ENCODE results near the gene TULP4.
"Not testable (repeated sequence)": the region's sequence is repeated elsewhere in the genome, so short reads cannot be mapped to it uniquely, and the experiment has no call there.

Gene TULP4

DNA sequence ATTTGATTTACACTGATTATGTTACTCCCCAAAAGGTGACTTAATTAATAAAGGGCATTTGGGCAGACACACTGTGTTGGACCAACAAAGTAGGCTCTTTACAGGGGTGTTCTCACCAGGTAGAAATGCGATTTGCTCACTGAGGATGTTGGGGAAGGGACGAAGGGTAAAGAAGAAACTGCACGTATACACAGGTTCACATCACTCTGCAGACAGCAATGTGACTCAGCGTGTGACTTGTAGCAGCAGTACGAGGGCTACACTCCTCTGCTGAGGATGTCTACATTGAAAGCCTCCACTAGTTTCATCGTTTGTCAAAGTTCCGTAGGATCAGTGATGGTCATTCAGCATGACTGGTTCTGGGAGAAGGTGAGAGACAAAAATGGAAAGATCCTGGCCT lies 194.9 kb downstream of the TULP4 start:
- no peak for DNase-seq

DNA sequence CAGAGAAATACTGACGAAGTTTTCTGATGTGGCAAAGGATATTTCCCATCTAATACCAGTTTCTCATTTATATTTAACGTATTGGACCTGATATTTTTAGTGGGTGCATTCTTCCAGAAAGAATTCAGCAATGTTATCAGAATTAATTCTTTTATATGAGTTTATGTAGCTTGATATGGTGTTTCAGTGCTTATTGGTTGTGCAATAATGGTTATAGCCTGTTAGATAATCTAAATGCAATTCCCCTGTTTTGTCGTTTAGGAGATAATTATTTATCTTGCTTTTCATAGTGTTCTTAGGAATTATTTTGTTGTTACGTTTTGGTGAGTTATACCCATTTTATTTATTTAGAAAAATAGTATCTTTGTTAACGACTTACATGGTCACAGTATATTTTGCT lies 196.2 kb downstream of the TULP4 start:
- no peak for DNase-seq

DNA sequence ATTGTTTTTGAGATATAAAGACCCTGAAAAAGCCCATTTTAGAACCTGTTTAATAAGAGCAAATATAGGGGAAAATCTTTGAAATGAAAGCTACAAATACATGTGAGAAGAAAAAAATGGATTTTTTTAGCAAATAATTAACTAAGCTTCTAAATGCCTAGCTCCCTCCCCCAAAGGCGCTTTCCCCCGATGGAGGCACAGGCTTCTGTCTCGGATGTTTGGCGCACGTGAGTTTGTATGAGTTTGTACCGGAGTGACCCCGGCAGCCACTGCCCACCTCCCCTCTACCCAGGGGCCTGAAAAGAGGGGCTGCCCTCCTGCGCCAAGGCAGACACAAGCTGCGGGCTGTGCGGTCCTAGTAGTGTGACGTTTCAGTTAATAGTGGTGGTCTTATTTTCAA lies 197.2 kb downstream of the TULP4 start:
- DNase-seq = no peak

GRCh38 chr6:158512809-158513208 lies 200.5 kb downstream of the TULP4 start:
- DNase-seq = no peak

DNA sequence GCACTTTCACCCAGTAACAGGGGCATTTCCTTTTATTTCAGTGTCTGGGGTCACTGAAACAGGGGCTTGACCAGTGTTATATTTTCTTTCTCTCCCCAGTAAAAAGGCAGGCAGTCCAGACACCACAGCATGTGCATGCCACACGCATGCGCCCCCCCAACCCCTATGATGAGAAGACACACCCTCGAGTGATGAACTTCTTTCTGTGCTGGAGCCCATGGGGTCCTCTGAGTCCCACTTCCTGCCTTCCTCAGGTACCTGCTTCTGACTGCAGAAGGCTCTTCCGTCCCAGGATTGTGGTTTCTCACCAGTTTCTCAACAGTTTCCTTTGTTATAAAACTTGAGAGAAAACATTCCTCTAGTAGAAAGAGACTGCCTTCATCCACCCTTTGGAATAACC lies 201.9 kb downstream of the TULP4 start:
- DNase-seq = no peak

GRCh38 chr6:158514991-158515390 lies 202.7 kb downstream of the TULP4 start:
- no peak for DNase-seq

DNA sequence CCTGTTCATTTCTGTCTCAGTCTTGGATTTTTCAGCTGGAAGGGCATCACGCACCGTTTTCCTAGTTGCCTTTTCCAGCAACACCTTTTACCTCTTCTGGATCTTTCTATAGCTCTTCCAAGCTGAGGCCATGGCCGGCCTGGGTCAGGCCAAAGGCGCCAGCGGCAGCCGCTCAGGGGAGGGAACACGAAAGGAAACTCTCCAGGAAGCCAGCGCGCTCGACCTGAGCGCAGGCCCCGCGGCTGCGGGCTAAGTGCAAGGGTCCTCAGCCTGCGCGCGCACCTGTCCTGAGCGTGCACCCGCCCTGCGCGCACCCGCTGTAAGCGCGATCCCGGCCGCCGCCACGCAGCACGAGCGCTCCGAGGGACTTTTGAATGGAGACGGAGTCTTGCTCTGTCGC lies 203.8 kb downstream of the TULP4 start:
- no peak for DNase-seq

- DNase-seq = no peak
These were observed 204.8 kb downstream of the TULP4 start for GRCh38 chr6:158517038-158517437.

- DNase-seq = no peak
These were observed 205.3 kb downstream of the TULP4 start for GRCh38 chr6:158517581-158517980.

DNA sequence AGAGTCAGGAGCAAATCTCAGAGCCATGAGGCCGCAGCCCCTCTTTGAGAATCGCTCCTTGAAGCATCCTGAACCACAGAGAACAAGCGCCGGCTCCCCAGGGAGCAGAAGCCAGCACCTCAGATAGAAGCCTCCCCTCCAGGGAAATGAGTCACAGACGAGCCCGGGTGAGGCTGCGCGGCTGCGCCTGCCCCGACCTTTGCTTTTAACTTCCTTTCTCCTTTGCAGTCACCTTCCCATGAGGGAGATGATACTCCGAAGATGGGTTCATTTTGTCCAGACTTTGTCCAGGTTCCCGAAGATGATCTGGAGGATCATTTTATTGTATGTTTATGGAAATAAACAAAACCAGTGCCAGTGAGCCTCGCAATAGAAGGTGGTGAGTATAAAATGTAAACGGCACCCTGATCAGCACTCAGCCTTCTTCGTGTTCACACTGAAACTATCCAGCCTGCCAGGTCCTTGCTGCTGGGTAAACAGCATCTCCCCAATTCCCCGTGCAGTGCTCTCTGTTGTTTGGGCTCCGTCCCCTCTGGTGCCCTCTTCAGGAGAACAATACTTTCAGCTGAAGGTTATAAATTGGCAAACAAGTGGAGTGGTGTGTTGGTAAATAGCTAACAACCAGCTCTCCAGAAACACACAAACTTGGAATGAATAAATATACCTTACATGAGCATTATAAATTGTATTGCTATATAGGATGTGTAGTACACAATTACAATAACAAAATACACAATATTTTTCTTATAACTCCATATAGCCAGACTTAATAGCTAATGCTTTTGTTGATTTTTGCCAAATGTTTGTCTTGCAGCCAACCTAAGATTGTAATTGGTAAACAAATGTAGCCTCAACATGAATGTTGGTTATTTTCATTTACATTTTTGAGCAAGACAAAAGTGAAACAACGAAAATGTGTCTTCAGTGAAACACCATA lies 206.2 kb downstream of the TULP4 start:
- DNase-seq = peak; percentile 67

DNA sequence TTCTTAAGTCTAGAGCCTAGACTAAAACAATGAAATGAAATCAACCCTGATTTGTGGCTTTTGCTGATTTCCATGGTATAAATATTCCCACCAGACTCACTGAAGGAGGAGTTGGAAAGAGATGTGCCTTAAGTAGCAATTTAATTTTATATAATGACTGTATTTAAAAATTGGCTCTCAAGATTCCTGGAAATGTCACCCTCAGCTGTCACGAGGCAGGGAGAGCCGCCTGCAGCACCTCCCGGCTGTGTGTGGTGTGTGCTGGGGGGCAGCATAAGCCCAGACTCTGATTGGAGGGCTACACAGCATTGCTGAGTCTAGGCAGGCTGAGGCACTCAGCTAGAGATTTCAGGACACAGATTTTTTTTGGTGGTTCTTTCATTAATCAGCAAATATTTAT lies 207.0 kb downstream of the TULP4 start:
- DNase-seq = no peak

- DNase-seq = no peak
These were observed 207.5 kb downstream of the TULP4 start for GRCh38 chr6:158519761-158520160.

DNA sequence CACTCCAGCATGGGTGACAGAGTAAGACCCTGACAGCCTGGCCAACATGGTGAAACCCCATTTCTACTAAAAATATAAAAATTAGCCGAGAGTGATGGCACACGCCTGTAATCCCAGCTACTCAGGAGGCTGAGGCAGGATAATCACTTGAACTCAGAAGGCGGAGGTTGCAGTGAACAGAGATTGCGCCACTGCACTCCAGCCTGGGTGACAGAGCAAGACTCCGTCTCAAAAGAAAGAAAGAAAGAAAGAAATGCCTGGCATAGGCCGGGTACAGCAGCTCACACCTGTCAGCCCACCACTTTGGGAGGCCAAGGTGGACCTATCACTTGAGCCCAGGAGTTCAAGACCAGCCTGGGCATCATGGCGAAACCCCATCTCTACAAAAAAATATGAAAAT lies 208.7 kb downstream of the TULP4 start:
- not testable (repeated sequence) for DNase-seq

DNA sequence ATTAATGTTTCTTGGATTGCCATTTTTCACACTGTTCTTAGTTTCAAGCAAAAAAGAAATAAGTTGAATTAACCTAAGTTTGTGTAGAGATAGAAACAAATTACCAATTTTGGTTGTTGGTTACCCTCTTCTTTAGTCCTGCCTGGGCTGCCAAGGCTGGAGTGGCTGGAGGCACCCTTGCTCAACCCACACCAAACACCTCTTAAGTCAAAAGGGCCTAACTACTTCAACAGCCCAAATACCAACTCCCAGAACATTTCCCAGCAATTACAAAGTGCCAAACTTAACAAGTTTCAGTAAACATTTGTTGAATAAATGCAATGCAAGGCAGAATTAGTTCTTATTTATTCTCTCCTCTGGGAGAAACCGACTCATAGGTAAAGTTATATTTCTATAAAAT lies 209.5 kb downstream of the TULP4 start:
- no peak for DNase-seq

- DNase-seq = no peak
These were observed 210.4 kb downstream of the TULP4 start for GRCh38 chr6:158522616-158523015.

DNA sequence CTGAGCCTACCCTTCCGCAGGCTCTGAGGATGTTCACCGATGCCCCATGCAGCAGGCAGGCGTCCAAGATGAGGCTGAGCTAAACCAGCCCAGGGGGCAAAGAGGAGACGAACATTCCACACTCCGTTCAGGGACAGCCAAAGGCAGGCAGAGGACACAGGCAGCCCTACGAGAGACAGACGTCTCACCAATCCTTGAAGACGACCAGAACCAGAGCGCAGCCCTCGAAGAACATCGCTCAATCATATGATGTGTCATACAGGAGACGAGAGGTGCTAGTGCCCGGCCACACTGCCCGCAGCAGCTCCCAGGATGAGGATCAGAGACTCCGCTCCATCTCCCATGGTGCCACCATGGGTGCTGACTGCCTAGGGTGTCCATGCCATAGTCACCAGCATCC lies 212.0 kb downstream of the TULP4 start:
- DNase-seq = no peak

DNA sequence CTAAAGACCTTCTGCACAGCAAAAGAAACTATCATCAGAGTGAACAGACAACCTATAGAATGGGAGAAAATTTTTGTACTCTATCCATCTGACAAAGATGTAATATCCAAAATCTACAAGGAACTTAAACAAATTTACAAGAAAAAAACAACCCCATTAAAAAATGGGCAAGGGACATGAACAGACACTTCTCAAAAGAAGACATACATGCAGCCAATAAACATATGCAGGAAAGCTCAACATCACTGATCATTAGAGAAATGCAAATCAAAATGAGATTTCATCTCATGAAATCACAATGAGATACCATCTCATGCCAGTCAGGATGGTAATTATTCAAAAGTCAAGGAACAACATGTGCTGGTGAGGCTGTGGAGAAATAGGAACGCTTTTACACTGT lies 215.6 kb downstream of the TULP4 start:
- DNase-seq = not testable (repeated sequence)

DNA sequence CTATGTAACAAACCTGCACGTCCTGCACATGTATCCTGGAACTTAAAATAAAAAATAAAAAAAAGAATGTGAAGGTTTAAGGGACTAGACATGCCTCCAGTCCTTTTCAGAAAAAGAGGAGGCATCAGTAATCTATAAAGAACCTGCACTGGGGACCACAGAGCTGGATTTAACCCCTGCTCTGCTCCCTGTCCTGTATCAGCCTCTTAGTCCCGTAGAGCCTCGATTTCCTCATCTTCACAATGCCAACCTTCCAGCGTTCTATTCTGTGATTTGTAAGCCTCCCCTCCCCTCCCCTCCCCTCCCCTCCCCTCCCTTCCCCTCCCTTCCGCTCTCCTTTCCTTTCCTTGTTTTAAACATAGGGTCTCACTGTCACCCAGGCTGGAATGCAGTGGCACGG lies 216.6 kb downstream of the TULP4 start:
- no peak for DNase-seq

- no peak for DNase-seq
These were observed 217.4 kb downstream of the TULP4 start for GRCh38 chr6:158529629-158530028.

DNA sequence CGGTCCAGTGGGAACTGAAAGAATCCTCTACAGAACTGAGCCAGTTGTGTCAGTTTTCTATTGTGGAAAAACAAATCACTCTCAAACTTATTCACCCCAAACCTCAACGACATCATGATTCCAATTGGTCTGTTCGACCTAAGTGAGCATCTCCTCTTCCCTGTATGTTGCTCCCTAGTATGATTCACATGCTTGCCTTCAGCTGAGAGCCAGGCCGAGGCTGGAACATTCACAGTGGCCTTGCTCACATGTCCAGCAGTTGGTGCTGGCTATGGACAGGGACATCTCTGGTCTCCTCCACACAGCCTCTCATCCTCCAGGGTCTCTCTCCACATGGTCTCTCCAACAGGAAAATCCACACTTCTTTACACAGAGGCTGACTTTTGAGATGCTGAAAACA lies 219.3 kb downstream of the TULP4 start:
- DNase-seq = no peak

- DNase-seq = no peak
These were observed 219.7 kb downstream of the TULP4 start for GRCh38 chr6:158531970-158532369.

DNA sequence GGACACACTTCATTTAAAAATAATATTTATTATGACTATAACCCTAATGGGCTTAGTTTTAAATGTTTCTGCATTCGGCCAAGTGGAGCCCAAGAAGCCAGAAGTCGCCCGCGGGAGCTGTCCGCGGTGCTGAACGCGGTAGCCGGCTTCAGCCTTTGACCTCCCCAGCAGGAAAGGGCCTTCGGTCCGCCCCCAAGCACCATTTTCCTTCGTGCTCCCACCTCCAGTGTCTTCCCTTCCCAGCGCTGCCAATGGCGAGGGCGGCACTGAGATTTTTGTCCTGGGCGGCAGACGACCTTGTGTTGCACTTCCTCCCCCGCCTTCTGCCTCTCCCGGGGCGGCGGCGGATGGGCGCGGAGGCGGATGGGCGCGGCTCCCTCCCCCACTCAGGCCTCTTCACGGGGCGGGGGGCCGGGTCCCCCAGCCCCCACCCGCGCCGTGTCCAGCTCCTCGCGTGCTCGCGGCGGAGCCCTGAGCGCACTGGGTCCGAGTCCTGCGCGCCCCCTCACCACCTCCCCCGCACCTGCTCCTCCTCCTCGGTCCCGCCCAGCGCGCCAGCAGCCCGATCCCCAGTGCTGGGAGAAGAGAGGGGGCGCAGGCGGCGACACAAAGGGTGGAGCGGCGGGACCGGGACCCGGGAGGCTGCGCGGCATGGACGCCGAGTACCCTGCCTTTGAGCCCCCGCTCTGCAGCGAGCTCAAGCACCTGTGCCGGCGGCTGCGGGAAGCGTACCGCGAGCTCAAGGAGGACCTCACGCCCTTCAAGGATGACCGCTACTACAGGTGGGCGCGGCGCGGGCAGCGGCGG lies 224.0 kb downstream of the TULP4 start:
- peak; percentile 56 for DNase-seq

DNA sequence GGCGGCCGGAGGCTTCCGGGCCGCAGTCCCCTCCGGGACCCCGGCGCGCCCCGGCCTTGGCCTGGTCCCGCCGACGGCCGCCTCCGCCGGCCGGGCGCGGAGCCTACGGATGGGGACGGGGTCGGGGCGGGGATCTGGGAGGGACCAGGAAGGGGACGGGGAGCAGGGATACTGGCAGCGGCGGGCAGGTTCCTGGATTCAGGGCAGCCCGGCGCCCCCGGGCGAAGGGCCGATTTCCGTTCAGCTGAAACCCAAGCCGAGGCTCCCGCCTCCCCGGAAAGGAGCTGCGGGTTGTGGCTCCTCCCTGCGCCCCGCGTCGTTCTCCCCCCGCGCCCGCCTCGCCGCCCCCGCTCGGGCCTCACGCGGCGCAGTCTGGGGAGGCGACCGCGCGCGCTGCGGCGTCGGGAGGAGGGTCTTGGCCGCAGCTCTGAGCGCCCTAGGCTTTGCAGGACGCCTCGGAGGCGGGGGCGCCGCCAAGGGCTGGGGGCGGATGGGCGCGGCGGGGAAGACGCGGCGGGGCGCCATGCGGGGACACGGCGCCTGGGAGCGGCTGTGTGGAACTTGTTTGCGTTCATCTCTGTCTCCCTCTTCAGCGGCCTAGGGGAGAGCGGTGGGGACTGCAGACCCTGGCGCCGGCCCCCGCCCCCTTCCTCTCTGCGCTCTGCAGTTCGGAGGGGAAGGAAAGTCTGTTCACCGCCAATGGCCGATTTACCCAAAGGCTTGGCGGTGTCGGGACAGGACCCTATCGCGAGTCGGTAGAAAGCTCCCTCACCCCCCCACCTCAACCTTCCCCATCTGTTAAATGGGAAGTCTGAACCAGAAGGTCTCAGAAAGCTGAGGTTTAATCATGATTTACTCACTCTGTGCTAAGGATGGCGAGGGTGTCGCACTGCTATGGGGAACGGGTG lies 224.9 kb downstream of the TULP4 start:
- DNase-seq = no peak
